Kidney (tissue), 14 donors: ENCODE results near the gene IL21R. TPM values are rescaled to one million over a fixed set of nuclear protein-coding genes. Genes with fewer than 3 reads are reported as not detected.

Experiments
- DNase-seq, 5 donors: peaks; one replicate each; pipeline ENCODE4 v3.0.0-alpha.2; 2013 to 2020
- FAIRE-seq: peaks from 2 replicates; lab custom pipeline; 2012; peaks lifted over from hg19 to GRCh38; lab: Jason Lieb, UNC
- H3K27ac ChIP-seq, 2 donors: one replicate each; pipeline ENCODE4 v1.7.0; 2013; ENCODE audit warnings: low read depth in 2 of 2, low read length in 2 of 2, inconsistent platforms in 1 of 2
- H3K27me3 ChIP-seq: one replicate; pipeline ENCODE4 v1.7.1; 2013; ENCODE audit warnings: low read length, inconsistent platforms; ENCODE audit not compliant: control insufficient read depth, insufficient read depth
- H3K36me3 ChIP-seq, 3 donors: one replicate each; pipeline versions ENCODE4 v1.7.0 to v1.7.1; 2013; ENCODE audit warnings: low read length in 3 of 3, control low read depth in 1 of 3, inconsistent platforms in 1 of 3; ENCODE audit not compliant: insufficient read depth in 3 of 3, control insufficient read depth in 2 of 3
- H3K4me1 ChIP-seq, 3 donors: one replicate each; pipeline versions ENCODE4 v1.7.0 to v1.7.1; 2013; ENCODE audit warnings: low read length in 3 of 3, inconsistent platforms in 1 of 3, low read depth in 1 of 3; ENCODE audit not compliant: control insufficient read depth in 2 of 3, insufficient read depth in 2 of 3
- H3K4me3 ChIP-seq, 3 donors: one replicate each; pipeline versions ENCODE4 v1.7.0 to v1.8.1; 2013; ENCODE audit warnings: low read length in 3 of 3, control low read depth in 1 of 3, inconsistent platforms in 1 of 3
- H3K9ac ChIP-seq, 3 donors: one replicate each; pipeline versions ENCODE4 v1.7.0 to v1.7.1; 2013; ENCODE audit warnings: low read length in 3 of 3, control low read depth in 1 of 3, inconsistent platforms in 1 of 3
- H3K9me3 ChIP-seq, 3 donors: one replicate each; pipeline versions ENCODE4 v1.7.0 to v1.7.1; 2013; ENCODE audit warnings: low read length in 3 of 3, control low read depth in 1 of 3, inconsistent platforms in 1 of 3; ENCODE audit not compliant: control insufficient read depth in 2 of 3, insufficient read depth in 1 of 3
- intact Hi-C: fragments of 100-400 bp; cut with DNase I; formaldehyde crosslinking; loops from one replicate; pipeline ENCODE4 v1.11.1; 2022
- polyA plus RNA-seq: library from polyadenylated mRNA; stranded (reverse); fragments of 350-450 nt; fragmentation: Illumina TruSeq; extraction: RNeasy Lipid Tissue Mini Kit (QIAGEN cat#74804); gene quantifications from one replicate; pipeline ENCODE4 v1.2.3, GENCODE V29; 2014; ENCODE audit warnings: low read depth, low replicate concordance; ENCODE audit not compliant: insufficient read depth
- total RNA-seq: library from RNA; stranded (reverse); fragmentation: NEBNext Ultra II Directional; extraction: Animal tissue kit (Norgen Biotek cat#: 25700); gene quantifications from one replicate; pipeline ENCODE4 v1.2.1, GENCODE V29; 2021
- TF ChIP-seq, protein P1 (sequence below): IDR thresholded peaks from 3 replicates; pipeline ENCODE4 v1.5.1; 2012; ENCODE audit warnings: mild to moderate bottlenecking, moderate library complexity, borderline replicate concordance; ENCODE audit not compliant: insufficient read depth; ENCODE audit errors: extremely low read depth
- donor health status: control.
- donor health status: control.
- donor health status: control.
- donor health status: control.
- donor health status: control.
- donor health status: DM: yes; HTN: yes; CAD: no.
- donor health status: Normal renal cell carcinoma (clear cell type).

IL21R gene
- total and polyA plus RNA-seq, 2 donors from 2014 or later, result 0.65 to 3.0 TPM

DNA sequence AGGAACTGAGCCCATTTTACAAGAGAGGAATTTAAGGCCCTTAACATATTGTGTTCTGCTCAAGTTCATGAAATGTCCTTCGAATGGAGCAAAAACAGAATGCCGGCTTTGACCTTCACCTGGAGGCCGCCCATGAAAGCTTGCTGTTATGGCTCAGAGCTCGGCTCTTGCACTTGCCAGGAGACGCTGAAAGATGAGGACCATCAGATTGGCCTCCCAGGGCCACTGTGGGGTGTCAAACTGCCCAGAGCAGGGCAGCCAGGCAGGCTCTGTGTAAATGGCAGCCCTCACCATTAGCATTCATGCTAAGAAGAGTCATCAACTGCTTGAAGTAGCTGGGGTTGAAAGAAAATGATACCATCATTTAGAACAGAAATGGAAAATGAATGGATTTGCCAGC is 39.3 kb downstream of the IL21R start:
- intact Hi-C loops, result loop anchor here (10.0 kb wide), 1 partner anchor 56 kb away; no protein-coding TSS in a partner anchor
- Histone ChIP-seq H3K36me3 (no peaks in the 10 kb centered on the region), H3K9ac (no peak overlapping the region), H3K4me3 (no peak overlapping the region), H3K4me1 (no peaks in the 10 kb centered on the region), H3K9me3 (peaks cover 0 to 11% (median 0%) of the 10 kb centered on the region in 3 donors), H3K27me3 (no peaks in the 10 kb centered on the region), H3K27ac (no peak overlapping the region)
- FAIRE-seq, result no peak
- TF ChIP-seq, protein P1, sequence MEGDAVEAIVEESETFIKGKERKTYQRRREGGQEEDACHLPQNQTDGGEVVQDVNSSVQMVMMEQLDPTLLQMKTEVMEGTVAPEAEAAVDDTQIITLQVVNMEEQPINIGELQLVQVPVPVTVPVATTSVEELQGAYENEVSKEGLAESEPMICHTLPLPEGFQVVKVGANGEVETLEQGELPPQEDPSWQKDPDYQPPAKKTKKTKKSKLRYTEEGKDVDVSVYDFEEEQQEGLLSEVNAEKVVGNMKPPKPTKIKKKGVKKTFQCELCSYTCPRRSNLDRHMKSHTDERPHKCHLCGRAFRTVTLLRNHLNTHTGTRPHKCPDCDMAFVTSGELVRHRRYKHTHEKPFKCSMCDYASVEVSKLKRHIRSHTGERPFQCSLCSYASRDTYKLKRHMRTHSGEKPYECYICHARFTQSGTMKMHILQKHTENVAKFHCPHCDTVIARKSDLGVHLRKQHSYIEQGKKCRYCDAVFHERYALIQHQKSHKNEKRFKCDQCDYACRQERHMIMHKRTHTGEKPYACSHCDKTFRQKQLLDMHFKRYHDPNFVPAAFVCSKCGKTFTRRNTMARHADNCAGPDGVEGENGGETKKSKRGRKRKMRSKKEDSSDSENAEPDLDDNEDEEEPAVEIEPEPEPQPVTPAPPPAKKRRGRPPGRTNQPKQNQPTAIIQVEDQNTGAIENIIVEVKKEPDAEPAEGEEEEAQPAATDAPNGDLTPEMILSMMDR, result no peak
- peak in 1 of 5 donors; percentile 30 for DNase-seq

DNA sequence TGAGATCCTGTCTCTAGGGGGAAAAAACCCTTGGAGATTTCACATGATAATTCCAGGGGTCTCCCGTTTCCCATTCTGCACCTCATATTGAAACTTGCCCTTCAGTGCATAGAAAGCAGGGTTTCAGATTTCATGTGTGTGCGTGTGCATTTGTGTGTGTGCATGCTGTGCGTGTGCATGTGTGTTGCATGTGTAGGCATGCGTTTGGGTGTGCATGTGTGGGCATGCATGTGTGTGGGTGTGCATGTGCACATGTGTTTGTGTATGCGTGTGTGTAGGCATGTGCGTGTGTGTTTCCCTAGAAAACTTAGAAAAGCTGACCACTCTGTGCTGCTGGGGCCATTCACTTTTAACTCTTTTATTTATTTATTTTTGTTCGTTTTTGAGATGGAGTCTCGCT is 40.0 kb downstream of the IL21R start:
- peaks cover 0 to 11% (median 0%) of the 10 kb centered on the region in 3 donors for H3K9me3 ChIP-seq
- FAIRE-seq (no peak), DNase-seq (peak in 1 of 5 donors; percentile 17)
- intact Hi-C loops, result loop anchor here (10.0 kb wide), 1 partner anchor 57 kb away; no protein-coding TSS in a partner anchor
- H3K27ac ChIP-seq, result no peak overlapping the region
- no peak overlapping the region for H3K9ac ChIP-seq
- no peaks in the 10 kb centered on the region for H3K4me1 ChIP-seq
- H3K36me3 ChIP-seq, result no peaks in the 10 kb centered on the region
- no peak overlapping the region for H3K4me3 ChIP-seq
- TF ChIP-seq, protein P1, result no peak
- no peaks in the 10 kb centered on the region for H3K27me3 ChIP-seq

GRCh38 chr16:27444015-27444414 is 42.0 kb downstream of the IL21R start:
- TF ChIP-seq, protein P1, result no peak
- Histone ChIP-seq H3K27me3 (no peaks in the 10 kb centered on the region), H3K9ac (no peak overlapping the region), H3K36me3 (no peaks in the 10 kb centered on the region), H3K4me1 (no peaks in the 10 kb centered on the region), H3K27ac (no peak overlapping the region), H3K4me3 (no peak overlapping the region), H3K9me3 (peaks cover 0 to 14% (median 0%) of the 10 kb centered on the region in 3 donors)
- intact Hi-C loops, result loop anchor here (10.0 kb wide), 1 partner anchor 59 kb away; no protein-coding TSS in a partner anchor
- peak in 1 of 5 donors; percentile 5 for DNase-seq
- no peak for FAIRE-seq

DNA sequence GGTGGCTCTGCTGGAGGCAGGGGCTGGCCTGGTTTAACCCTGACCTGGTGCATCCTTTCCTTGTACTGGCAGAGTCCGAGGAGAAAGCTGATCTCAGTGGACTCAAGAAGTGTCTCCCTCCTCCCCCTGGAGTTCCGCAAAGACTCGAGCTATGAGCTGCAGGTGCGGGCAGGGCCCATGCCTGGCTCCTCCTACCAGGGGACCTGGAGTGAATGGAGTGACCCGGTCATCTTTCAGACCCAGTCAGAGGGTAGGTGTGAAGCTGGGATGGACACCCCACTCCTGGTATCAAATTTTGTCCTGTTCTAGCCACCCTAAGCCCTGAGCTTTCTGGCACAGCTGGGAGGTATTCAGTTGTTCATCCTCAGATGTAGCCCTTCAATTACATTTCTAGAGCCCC is 42.5 kb downstream of the IL21R start:
- no peak overlapping the region for H3K9ac ChIP-seq
- DNase-seq (peak in 2 of 5 donors; percentile 15), FAIRE-seq (no peak)
- no peak overlapping the region for H3K27ac ChIP-seq
- no peaks in the 10 kb centered on the region for H3K36me3 ChIP-seq
- TF ChIP-seq, protein P1, result no peak
- H3K4me3 ChIP-seq, result no peak overlapping the region
- H3K27me3 ChIP-seq, result no peaks in the 10 kb centered on the region
- intact Hi-C loops, result loop anchor here (10.0 kb wide), 1 partner anchor 60 kb away; no protein-coding TSS in a partner anchor
- H3K4me1 ChIP-seq, result peaks cover 0 to 3% (median 0%) of the 10 kb centered on the region in 3 donors
- H3K9me3 ChIP-seq, result peaks cover 0 to 14% (median 0%) of the 10 kb centered on the region in 3 donors
